GM11168 (cell line): ENCODE measurements around the gene NT5C3B.
"Not testable (repeated sequence)": the region's sequence is repeated elsewhere in the genome, so short reads cannot be mapped to it uniquely, and the experiment has no call there.

ENCODE experiments used
- in situ Hi-C: fragments of 300-500 bp; cut with MboI; formaldehyde crosslinking; loops from one replicate; pipeline ENCODE4 v1.12.0; 2022; ENCODE audit warnings: low sequenced_read_pairs; ENCODE audit not compliant: unreplicated experiment

NT5C3B gene

DNA sequence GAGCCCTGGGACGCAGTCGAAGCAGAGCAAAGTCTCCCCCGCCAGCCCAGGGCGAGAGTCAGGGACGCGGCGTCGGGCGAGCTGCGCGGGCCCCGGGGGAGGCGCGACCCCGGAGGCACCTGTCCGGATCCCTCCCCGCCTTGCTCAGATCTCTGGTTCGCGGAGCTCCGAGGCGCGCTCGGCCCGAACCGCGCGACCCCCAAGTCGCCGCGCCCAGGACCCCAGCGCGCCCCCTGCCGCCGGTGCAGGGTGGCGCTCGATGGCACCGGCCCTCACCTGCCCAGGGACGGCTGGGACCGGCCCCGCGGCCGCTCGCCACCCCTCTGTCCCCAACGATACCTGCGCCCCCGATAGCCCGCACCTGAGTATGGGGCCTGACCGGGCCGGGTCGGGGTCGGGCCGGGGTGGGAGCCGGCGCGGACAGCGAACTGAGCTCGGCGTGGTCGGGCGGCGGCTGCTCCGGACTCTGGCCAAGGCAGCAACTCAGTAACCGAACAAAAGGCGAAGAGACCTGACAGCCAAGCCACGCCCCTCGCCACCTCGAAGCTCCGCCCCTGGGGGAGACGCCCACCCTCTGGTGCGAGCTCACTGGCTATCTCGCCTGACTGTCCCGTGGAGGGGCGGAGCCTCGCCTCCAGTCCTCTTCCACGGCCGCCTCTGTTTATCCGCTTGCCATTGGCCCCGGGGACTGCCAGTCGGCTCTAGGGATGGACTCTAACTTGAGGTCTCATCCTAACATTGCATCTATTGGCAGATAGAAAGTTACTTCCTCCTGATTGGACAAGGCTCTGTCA lies 49.6 kb downstream of the NT5C3B start, which contains the start of gene JUP:
Gene JUP, minus strand, starts transcription at position 485 of the 794 bp plus-strand sequence. CDS start 14,857 bp downstream, outside the sequence.
- in situ Hi-C loops = no loop called here

DNA sequence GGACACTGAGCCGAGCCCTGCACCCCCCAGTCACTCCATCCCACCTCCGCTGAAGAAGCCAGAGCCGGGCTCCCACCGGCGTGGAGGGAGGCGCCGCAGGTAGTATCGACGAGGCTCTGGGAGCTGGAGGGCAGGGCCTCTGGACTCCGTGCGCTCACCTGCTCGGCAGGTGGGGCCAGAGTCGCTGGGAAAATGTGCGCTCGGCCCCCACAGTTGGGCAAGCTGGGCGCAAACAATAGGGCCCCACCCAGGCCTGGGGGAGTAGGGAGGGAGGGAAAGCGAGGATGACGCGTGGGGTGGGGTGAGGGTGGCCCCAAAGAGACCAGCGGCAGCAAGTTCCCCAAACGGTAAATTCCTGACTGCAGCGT lies 50.2 kb downstream of the NT5C3B start:
- in situ Hi-C loops = no loop called here

DNA sequence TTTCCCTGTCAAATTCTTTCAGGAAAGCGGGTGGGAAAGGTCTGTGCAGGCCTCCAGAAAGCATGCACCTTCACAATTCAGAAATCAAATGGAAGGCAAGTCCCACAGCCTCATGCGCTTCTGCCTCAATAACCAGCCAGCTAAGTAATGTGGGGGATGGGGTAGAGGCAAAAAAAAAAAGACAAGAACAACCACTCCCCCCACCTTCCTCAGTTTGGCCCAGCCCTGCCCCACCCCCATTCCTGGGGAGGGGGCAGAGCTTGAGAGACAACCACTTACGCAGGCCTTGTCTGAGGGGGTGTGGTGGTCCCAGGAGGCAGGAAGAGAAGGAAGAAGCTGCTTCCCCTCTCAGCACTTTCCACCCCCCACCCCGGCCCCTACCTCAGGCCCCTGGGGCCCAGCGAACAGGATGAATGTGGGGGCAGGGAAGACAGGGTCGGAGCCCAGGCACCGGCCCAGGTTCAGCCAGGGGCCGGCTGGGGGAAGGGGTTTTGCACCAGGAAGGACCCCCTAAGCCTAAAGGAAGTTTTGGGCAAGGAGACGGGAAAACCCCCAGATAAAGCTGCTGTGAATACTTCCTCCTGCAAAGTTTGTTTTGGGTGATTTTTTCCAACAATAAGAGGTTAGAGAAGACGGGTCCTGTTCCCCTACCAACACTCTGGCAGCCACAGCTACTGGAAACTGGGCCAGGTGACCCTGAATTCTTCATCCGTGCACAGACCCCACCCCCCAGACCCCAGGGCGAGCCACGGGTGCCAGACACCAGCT lies 50.8 kb downstream of the NT5C3B start:
- in situ Hi-C loops = no loop called here

DNA sequence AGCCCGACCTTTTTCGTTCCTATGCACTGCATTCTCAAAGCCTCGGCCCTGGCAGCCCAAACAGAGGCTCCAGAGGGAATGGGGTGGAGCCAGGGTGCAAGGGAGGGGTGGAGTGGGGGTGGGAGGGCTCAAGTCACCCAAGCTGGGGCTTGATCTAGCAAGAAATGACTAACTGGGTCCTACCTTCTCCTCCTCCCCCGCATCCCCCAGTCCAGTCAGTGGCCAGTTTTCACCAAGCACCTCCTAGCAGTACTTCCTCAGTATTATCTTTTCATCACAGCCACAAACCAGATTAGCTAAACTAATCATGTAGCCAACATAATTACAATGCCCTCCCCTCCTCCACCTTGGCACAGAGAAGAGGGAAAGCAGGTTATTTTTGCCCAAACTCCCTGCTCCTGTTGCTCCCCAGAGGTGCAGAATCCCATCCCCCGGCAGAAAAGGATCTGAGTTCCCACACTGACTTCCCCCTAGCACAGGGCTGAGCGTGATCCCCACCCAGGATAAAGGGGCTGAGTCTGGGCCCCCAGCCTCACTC lies 51.8 kb downstream of the NT5C3B start:
- in situ Hi-C loops = no loop called here

DNA sequence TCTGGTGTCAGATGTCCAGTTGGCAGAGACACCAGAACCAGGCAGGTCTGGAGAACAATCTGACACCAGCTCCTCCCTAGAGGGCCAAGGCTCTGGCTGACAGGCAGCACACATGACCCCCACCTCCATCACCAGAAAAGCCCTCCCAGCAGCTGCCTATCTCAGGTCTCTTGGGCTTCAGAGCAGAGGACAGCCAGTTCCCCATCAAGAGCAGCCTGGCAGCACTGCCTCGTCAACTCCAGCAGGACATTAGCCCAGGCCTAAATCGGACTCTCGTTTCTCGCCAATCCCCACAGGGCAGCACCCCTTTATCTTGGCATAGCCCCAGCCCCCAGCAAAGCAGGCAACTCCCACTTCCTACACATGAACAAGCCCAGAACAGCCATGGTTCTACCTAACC lies 53.9 kb downstream of the NT5C3B start:
- in situ Hi-C loops = no loop called here

DNA sequence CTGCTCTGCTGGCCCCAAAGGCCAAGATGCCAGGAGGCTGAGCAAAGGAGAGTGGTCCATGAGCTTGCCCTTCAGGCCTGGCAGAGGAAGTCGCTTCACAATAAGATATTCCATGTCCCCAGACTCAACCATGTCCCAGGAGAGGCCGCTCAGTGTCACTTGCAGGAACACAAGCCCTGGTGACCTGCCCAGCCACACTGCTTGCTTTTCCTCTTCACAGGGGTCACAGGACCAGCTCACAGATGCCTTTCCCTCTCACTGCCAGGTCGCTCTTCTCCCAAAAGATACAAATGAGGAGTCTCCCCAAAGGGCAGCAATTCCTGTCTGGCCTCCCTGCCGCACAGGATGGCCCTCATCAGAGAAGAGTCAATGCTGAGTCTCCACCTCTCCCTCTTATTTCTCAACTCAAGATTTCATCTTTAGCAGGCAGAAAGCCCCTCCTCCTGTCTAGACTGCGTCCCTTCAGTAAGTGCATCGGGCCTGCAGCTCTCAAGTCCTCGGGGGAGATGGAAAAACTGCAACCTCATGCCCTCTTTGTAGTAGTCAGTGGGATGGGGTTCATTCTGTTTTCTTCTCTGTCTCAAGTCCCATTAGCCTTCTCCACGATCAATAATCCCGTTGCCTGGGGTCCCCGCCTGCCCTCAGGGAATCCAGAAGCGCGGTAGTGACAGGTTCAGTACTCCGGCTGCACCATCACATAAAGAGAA lies 54.5 kb downstream of the NT5C3B start:
- in situ Hi-C loops = no loop called here

DNA sequence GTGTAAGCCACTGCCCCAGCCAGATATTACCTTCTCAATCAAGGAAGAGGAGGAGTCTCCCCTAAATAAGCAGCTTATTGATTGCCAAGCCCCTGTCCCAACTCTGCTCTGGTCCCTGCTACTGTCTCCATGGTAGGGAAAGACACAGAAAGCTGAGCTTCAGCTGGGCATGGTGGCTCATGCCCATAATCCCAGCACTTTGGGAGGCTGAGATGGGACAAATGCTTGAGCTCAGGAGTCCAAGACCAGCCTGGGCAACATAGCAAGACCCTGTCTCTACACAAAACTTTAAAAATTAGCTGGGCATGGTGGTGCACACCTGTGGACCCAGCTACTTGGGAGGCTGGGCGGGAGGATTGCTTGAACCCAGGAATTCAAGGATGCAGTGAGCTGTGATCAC lies 56.1 kb downstream of the NT5C3B start:
- in situ Hi-C loops = no loop called here

DNA sequence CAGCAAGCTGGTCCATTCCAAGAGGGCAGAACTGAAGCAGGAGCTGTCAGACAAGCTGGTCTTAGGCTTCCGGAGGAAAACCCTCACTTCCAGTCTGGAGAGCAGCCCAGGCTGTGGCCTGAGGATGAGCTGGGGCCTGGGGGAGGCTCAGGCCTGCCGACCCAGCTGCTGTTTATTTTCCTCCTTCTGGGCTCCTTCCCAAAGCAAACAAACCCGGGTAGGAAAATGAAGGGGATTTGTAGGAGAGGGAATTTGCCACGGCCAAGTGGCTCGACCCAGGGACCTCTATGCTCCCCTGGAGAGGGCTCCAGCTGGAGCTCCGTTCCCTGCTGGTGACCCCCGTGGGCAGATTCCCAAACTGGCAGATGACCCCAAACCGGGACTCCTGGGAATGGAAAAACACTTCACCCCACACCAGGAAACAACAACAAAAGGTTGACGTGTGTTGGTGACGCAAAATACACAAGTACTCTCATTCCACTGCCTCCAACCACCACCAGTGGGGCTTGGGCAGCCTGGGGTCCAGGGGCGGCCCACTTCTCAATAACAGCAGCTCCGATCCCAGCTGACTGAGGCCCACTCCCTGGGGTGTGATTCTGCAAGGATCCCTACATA lies 58.4 kb downstream of the NT5C3B start:
- in situ Hi-C loops = no loop called here

DNA sequence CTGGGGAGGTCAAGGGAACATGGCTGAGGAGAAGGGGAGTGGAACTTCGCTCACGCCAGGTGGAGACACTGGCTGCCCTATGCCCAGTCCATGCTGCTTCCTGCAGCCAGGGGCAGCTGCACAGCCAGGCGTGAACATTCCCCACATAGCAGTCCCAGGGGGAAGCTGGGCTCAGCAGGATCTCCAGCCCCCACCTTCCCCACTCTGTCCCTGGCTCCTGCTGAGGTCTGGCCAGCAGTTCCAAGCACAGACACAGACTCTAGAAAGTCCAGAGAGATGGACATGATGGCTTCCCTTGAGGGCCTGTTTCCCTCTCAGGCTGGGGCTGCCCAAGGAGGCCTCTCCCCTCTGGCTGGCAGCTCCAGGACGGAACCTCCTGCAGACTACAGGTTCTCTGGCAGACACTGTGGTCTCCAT lies 58.9 kb downstream of the NT5C3B start:
- in situ Hi-C loops = no loop called here

DNA sequence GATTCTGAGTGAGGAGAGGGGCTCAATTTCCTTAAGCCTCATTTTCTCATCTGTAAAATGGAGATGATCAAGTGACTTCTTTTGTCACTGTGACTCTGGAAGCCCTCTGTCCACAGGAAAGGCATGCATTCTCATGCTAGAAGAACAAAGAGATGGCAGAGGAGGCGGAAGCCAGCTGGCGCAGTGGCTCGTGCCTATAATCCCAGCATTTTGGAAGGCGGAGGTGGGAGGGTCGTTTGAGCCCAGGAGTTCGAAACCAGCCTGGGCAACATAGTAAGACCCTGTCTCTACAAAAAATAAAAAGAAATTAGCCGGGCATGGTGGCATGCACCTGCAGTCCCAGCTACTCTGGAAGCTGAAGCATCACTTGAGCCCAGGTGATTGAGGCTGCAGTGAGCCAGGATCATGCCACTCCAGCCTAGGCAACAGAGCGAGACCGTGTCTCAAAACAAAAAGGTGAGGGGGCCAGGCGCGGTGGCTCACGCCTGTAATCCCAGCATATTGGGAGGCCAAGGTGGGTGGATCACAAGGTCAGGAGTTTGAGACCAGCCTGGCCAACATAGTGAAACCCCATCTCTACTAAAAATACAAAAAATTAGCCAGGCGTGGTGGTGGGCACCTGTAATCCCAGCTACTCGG lies 59.7 kb downstream of the NT5C3B start:
- in situ Hi-C loops = not testable (repeated sequence)

DNA sequence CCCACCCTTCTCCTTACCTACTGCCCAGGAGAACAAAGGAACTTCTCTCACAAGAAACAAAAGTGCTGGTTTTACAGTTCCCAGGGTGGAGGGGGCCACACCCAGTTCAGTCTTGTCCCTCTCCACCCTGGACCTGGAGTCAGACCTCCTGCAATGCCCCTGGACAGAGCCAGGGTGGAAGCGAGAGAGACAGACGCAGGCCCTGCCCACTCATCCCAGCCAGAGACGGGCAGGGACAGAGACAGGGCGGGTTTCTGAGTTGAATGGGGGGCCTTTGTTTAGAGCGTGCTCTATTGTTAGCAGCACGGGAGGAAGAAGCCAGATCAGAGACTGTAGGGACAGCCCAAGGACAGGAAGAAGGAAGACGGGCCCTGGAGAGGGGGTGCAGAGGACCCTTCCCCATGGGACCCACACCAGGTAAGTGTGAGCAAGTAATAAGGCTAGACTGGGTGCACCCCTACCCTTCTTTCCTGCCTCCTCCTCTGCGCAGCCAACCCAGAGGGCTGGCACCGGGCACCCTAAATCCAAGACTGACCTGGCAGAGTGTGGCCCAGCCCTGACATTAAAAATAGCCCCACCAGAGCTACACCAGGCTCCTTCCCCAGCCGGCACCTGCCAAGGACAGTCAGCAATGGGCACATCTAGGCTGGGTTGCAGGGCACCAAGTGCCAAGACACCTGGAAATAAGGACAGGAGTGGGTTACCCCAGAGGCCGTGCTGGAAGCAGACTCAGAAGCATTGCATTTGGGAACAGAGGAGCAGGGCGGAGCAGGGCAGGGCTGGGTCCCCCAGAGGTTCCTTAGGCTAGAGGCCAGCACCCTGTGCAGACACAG lies 60.4 kb downstream of the NT5C3B start:
- in situ Hi-C loops = no loop called here
